Thyroid gland (tissue), 4 donors: Measurements from ENCODE around the gene TAF13.

ENCODE experiments used
- POLR2A ChIP-seq, 2 donors: fragments of 450-650 bp; IDR thresholded peaks; one replicate each; pipeline ENCODE4 v1.6.1; 2017; ENCODE audit warnings: antibody characterized with exemption in 2 of 2, mild to moderate bottlenecking in 2 of 2, moderate library complexity in 1 of 2
- TF ChIP-seq, protein P1 (sequence below), 6 experiments: fragments of 200-600 bp in 3 of 6; fragments of 450-650 bp in 3 of 6; sonication (generic) in 3 of 6; IDR thresholded peaks; one replicate each; pipeline ENCODE4 v1.5.1; 2016 to 2019; ENCODE audit warnings: antibody characterized with exemption in 6 of 6, mild to moderate bottlenecking in 2 of 6, inconsistent platforms in 1 of 6, moderate library complexity in 1 of 6

DNA sequence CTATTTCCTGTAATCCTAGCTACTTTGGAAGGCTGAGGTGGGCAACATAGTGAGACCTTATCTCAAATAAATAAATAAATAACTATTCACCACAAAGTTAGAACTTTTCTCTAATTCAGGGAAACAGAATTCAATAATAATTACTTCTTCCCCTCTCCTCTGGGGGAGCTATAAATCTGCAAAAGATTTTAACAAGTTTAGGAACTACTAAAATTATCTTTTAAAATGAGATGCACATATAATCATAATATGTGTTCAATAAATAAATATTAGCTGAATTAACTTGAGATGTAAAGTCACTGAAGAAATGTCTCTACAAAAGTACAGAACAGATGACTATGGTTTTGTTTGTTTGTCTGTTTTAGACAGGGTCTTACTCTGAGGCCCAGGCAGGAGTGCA, 48.0 kb downstream of the TAF13 start:
- no peak for TF ChIP-seq POLR2A (IDR thresholded peaks at IDR 0.05)
- TF ChIP-seq, protein P1, sequence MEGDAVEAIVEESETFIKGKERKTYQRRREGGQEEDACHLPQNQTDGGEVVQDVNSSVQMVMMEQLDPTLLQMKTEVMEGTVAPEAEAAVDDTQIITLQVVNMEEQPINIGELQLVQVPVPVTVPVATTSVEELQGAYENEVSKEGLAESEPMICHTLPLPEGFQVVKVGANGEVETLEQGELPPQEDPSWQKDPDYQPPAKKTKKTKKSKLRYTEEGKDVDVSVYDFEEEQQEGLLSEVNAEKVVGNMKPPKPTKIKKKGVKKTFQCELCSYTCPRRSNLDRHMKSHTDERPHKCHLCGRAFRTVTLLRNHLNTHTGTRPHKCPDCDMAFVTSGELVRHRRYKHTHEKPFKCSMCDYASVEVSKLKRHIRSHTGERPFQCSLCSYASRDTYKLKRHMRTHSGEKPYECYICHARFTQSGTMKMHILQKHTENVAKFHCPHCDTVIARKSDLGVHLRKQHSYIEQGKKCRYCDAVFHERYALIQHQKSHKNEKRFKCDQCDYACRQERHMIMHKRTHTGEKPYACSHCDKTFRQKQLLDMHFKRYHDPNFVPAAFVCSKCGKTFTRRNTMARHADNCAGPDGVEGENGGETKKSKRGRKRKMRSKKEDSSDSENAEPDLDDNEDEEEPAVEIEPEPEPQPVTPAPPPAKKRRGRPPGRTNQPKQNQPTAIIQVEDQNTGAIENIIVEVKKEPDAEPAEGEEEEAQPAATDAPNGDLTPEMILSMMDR (IDR thresholded peaks at IDR 0.05) = no peak
